Astrocyte of the spinal cord (primary cell): ENCODE data around the gene CCDC7.
A peak's percentile ranks its signal among the peaks of the same experiment; 100 is the strongest.
"Not testable (repeated sequence)": the region's sequence is repeated elsewhere in the genome, so short reads cannot be mapped to it uniquely, and the experiment has no call there.

Experiments
- DNase-seq: peaks from one replicate; pipeline ENCODE4 v3.0.0; 2011; ENCODE audit warnings: low read depth, low spot score
- H3K4me3 ChIP-seq: 2 replicates; pipeline ENCODE4 v1.5.1; 2011; ENCODE audit warnings: low read depth, mild to moderate bottlenecking, low read length, moderate library complexity
- in situ Hi-C: cut with HindIII; loops from 2 replicates; pipeline ENCODE4 v1.10.0; 2017; ENCODE audit warnings: low sequenced_read_pairs
- TF ChIP-seq, protein P1 (sequence below): IDR thresholded peaks from 2 replicates; pipeline ENCODE4 v1.5.1; 2012; ENCODE audit warnings: low read depth, mild to moderate bottlenecking, low read length, inconsistent platforms

CCDC7 gene

DNA sequence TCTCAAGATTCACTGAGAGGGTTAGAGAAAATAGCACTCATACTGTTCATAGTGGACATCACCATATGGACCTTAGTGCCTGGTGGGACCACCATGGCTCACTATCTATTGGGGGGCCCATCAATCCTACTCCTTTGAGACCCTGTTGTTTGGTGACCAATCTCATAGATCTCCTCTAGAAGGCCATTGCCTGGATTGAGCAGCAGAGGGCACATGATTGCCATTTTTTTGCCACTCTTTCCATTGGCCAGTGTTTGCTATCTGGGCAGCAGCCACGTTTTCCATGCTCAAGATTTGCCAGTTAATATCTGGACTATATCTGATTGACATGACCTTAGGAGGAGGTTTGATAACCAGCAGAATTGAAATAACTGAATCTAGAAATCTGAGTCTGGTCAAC lies 267.6 kb downstream of the CCDC7 start:
- in situ Hi-C loops, result no loop called here
- no peak overlapping the region for H3K4me3 ChIP-seq
- TF ChIP-seq, protein P1, sequence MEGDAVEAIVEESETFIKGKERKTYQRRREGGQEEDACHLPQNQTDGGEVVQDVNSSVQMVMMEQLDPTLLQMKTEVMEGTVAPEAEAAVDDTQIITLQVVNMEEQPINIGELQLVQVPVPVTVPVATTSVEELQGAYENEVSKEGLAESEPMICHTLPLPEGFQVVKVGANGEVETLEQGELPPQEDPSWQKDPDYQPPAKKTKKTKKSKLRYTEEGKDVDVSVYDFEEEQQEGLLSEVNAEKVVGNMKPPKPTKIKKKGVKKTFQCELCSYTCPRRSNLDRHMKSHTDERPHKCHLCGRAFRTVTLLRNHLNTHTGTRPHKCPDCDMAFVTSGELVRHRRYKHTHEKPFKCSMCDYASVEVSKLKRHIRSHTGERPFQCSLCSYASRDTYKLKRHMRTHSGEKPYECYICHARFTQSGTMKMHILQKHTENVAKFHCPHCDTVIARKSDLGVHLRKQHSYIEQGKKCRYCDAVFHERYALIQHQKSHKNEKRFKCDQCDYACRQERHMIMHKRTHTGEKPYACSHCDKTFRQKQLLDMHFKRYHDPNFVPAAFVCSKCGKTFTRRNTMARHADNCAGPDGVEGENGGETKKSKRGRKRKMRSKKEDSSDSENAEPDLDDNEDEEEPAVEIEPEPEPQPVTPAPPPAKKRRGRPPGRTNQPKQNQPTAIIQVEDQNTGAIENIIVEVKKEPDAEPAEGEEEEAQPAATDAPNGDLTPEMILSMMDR, result peak; percentile 23
- no peak for DNase-seq

DNA sequence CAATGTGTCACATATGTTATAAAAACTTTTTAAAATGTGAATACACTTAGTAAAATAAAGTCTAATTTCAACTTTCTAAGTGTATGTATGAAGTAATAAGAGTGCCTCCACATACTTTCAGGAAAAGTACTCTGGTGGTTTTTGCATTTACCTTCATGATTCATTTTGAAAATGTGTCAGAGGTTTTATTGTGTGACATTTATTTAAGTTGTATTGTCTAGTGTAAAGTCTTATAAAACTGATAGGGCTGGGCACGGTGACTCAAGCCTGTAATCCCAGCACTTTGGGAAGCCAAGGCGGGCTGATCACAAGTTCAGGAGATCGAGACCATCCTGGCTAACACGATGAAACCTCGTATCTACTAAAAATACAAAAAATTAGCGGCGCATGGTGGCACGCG lies 285.6 kb downstream of the CCDC7 start:
- no peak overlapping the region for H3K4me3 ChIP-seq
- in situ Hi-C loops, result no loop called here
- no peak for DNase-seq
- TF ChIP-seq, protein P1, result no peak

DNA sequence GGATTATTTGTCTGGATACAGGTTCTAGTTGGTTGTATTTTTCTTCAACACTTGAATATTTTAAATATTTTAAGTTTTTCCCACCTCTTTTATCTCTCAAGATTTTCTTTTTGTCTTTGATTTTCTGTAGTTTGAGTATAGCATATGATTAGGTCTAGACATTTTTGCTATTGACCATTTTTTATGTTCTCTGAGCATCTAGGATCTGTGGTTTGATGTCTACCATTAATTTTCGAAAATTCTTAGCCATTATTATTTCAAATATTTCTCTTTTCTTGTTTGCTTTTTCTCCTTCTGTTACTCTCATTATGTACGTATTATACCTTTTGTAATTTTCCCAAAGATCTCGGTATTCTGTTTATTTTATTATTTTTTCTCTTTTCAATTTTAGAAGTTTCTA lies 293.0 kb downstream of the CCDC7 start:
- DNase-seq, result no peak
- TF ChIP-seq, protein P1, result no peak
- in situ Hi-C loops, result no loop called here
- H3K4me3 ChIP-seq, result no peak overlapping the region

DNA sequence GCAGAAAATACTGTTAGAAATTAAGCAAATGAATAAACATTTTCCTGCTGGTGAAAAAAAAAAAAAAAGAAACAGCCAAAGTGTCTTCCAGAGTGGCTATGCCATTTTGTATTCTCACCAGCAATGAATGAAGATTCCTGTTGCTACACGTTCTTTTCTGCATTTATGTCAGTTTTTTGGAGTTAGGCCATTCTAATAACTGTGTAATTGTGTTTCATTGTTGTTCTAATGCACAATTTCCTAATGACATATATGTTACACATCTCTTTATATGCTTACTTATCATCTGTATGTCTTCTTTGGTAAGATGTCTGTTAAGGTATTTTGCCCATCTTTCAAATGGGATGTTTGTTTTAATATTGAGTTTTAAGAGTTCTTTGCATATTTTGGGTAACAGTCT lies 298.4 kb downstream of the CCDC7 start:
- in situ Hi-C loops, result no loop called here
- DNase-seq, result no peak
- TF ChIP-seq, protein P1, result no peak
- no peak overlapping the region for H3K4me3 ChIP-seq

DNA sequence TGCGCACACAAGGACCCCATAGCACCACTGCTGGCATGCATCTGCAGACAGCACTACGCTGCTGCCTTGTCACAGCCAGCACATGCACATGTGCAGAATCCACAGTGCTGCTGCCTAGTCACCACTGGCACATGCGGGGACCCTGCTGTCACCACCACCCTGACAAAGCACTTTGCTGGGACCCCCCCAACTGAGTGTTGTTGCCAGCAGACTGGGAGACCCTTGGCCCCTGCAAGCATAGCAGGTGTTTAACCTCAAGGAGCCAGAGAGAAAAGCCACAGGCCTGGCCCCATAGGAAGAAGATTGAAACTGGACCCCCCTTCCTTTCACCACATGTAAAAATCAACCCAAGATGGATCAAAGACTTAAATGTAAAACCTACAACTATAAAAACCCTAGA lies 300.9 kb downstream of the CCDC7 start:
- in situ Hi-C loops, result no loop called here
- H3K4me3 ChIP-seq, result no peak overlapping the region
- DNase-seq, result no peak
- TF ChIP-seq, protein P1, result no peak

DNA sequence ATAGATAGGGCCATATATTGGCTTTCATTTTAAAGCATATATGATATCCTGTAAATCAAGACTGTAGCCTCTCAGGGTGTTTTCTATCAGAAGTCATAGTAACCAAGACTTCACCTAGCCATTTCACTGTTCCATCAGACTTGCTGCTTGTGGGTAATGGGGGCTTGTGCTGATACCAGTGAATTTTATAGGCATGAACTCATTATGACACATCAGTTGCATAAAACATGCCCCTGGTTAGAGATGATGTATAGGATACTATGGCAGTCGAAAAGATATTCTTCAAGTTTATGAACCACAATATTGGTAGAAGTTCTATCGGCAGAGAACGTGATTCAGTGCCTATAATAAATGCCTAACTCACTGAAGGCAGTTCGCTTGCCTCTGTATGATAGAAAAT lies 305.6 kb downstream of the CCDC7 start:
- TF ChIP-seq, protein P1, result no peak
- no peak overlapping the region for H3K4me3 ChIP-seq
- no peak for DNase-seq
- in situ Hi-C loops, result no loop called here

DNA sequence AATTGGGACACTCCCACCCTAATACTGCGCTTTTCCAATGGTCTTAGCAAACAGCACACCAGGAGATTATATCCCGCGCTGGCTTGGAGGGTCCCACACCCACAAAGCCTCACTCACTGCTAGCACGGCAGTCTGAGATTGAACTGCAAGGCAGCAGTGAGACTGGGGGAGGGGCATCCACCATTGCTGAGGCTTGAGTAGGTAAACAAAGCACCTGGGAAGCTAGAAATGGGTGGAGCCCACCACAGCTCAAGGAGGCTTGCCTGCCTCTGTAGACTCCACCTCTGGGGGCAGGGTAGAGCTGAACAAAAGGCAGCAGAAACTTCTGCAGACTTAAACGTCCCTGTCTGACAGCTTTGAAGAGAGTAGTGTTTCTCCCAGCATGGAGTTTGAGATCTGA lies 309.0 kb downstream of the CCDC7 start:
- DNase-seq, in situ Hi-C loops, H3K4me3 ChIP-seq: not testable (repeated sequence)
